GM12878 (cell line): ENCODE data around the gene ZNF800. TPM values are rescaled to one million over a fixed set of nuclear protein-coding genes. Genes with fewer than 3 reads are reported as not detected.

ENCODE experiments used
- ATAC-seq: fragments of 200-7000 bp; cut with Tn5 transposase; 3 replicates; pipeline ENCODE4 v1.9.1; 2020; ENCODE audit warnings: mild to moderate bottlenecking, moderate library complexity
- BruUV-seq: library from RNA; stranded (reverse); fragments of 400-500 nt; replicated peaks from 2 replicates; lab custom pipeline; 2021; lab: Mats Ljungman, UMichigan
- CTCF ChIA-PET: fragments of 300-600 bp; sonication (Branson Sonifier 250); formaldehyde crosslinking; extraction: SDS; loops from one replicate; lab custom pipeline; 2021; ENCODE audit warnings: inconsistent platforms; lab: Yijun Ruan, JAX
- POLR2A ChIA-PET: fragments of 350-600 bp; formaldehyde crosslinking; extraction: SDS; loops from one replicate; lab custom pipeline; 2021; ENCODE audit warnings: inconsistent platforms; lab: Charles Lee
- RAD21 ChIA-PET: fragments of 300-600 bp; sonication (Branson Sonifier 250); formaldehyde crosslinking; loops from one replicate; lab custom pipeline; 2023; ENCODE audit warnings: antibody characterized with exemption; ENCODE audit not compliant: unreplicated experiment; lab: Charles Lee
- SMC1A ChIA-PET: fragments of 300-600 bp; sonication (Branson Sonifier 250); formaldehyde crosslinking; loops from one replicate; lab custom pipeline; 2023; ENCODE audit not compliant: unreplicated experiment, uncharacterized antibody; lab: Charles Lee
- DNase-seq: peaks from one replicate; pipeline ENCODE4 v3.0.0-alpha.2; 2011; ENCODE audit warnings: low read depth, low spot score
- FAIRE-seq: peaks from 3 replicates; lab custom pipeline; 2011; peaks lifted over from hg19 to GRCh38; lab: Jason Lieb, UNC
- H2AFZ ChIP-seq: 2 replicates; pipeline ENCODE4 v1.6.0; 2011; ENCODE audit warnings: low read depth, low read length, control low read depth; ENCODE audit not compliant: control insufficient read depth
- H3K27ac ChIP-seq: 2 replicates; pipeline ENCODE4 v1.5.1; 2011; ENCODE audit warnings: control low read depth; ENCODE audit not compliant: control insufficient read depth, insufficient read depth
- H3K27me3 ChIP-seq, 2 experiments: replicated peaks in 1 of 2; 2 replicates each; pipeline versions ENCODE4 v1.6.0 to v1.6.1; 2011; ENCODE audit warnings: low read length in 1 of 2; ENCODE audit not compliant: control insufficient read depth in 2 of 2, insufficient read depth in 2 of 2
- H3K36me3 ChIP-seq, 2 experiments: 2 replicates each; pipeline ENCODE4 v1.5.1; 2011; ENCODE audit warnings: low read length in 1 of 2; ENCODE audit not compliant: control insufficient read depth in 2 of 2, insufficient read depth in 2 of 2
- H3K4me1 ChIP-seq: 2 replicates; pipeline ENCODE4 v1.6.1; 2011; ENCODE audit warnings: mild to moderate bottlenecking, low read length, moderate library complexity, mixed read lengths; ENCODE audit not compliant: control insufficient read depth, insufficient read depth
- H3K4me2 ChIP-seq: 2 replicates; pipeline ENCODE4 v1.6.0; 2011; ENCODE audit warnings: control low read depth; ENCODE audit not compliant: control insufficient read depth, insufficient read depth
- H3K4me3 ChIP-seq: fragments of 200-600 bp; sonication (generic); 2 replicates; pipeline ENCODE4 v1.5.1; 2016
- H3K79me2 ChIP-seq: 2 replicates; pipeline ENCODE4 v1.6.0; 2011; ENCODE audit warnings: low read length; ENCODE audit not compliant: control insufficient read depth, insufficient read depth
- H3K9ac ChIP-seq: 2 replicates; pipeline ENCODE4 v1.8.0; 2011; ENCODE audit warnings: low read length, control low read depth, mixed read lengths; ENCODE audit not compliant: control insufficient read depth, insufficient read depth
- H3K9me3 ChIP-seq: replicated peaks from 3 replicates; pipeline ENCODE4 v1.5.1; 2011; ENCODE audit warnings: mild to moderate bottlenecking, low read length; ENCODE audit not compliant: control insufficient read depth, insufficient read depth
- H4K20me1 ChIP-seq: 2 replicates; pipeline ENCODE4 v1.6.0; 2011; ENCODE audit not compliant: control insufficient read depth, insufficient read depth
- ASH2L ChIP-seq: fragments of 300-600, 200-600 bp; sonication (generic); IDR thresholded peaks from 2 replicates; pipeline ENCODE4 v1.6.1; 2017; ENCODE audit warnings: low read depth, mild to moderate bottlenecking, borderline replicate concordance
- ELK1 ChIP-seq: IDR thresholded peaks from 2 replicates; pipeline ENCODE4 v1.6.1; 2012; ENCODE audit warnings: low read depth, low read length, improper control_type of control experiment
- MAX ChIP-seq: IDR thresholded peaks from 2 replicates; pipeline ENCODE4 v1.6.1; 2012; ENCODE audit warnings: low read depth, low read length, improper control_type of control experiment
- MYC ChIP-seq: IDR thresholded peaks from 2 replicates; pipeline ENCODE4 v1.6.1; 2011; ENCODE audit warnings: mild to moderate bottlenecking, low read length, moderate library complexity, inconsistent platforms; ENCODE audit not compliant: insufficient read depth, insufficient replicate concordance, insufficient read length, severe bottlenecking
- POLR2AphosphoS2 ChIP-seq: IDR thresholded peaks from 2 replicates; pipeline ENCODE4 v1.6.1; 2011; ENCODE audit warnings: low read depth, mild to moderate bottlenecking, low read length, improper control_type of control experiment, moderate library complexity
- PRDM15 ChIP-seq: fragments of 450-650 bp; formaldehyde crosslinking; IDR thresholded peaks from 2 replicates; pipeline ENCODE4 v1.4.0; 2020; ENCODE audit warnings: mild to moderate bottlenecking, moderate library complexity
- RAD51 ChIP-seq: fragments of 450-650 bp; IDR thresholded peaks from 2 replicates; pipeline ENCODE4 v1.6.1; 2016; ENCODE audit warnings: moderate library complexity, mild to moderate bottlenecking, inconsistent platforms
- SPI1 ChIP-seq: IDR thresholded peaks from 2 replicates; pipeline ENCODE4 v1.6.1; 2011; ENCODE audit warnings: low read depth, mild to moderate bottlenecking, low read length, moderate library complexity, borderline replicate concordance; ENCODE audit not compliant: insufficient read depth
- SREBF2 ChIP-seq: IDR thresholded peaks from 2 replicates; pipeline ENCODE4 v1.6.1; 2012; ENCODE audit warnings: mild to moderate bottlenecking, low read length
- ZNF274 ChIP-seq: IDR thresholded peaks from one replicate; pipeline ENCODE4 v1.8.0; 2011; ENCODE audit not compliant: insufficient read length, insufficient read depth
- ZNF687 ChIP-seq: fragments of 450-650 bp; IDR thresholded peaks from 2 replicates; pipeline ENCODE4 v1.6.1; 2017; ENCODE audit warnings: mild to moderate bottlenecking, moderate library complexity
- WGBS: methylation state at CpG from one replicate; pipeline ENCODE4 v1.1.6; 2016; ENCODE audit warnings: low lambda C conversion rate; ENCODE audit not compliant: insufficient replicate concordance, insufficient coverage; ENCODE audit errors: missing lambda C conversion rate; 5-methylcytosine and 5-hydroxymethylcytosine counted together
- in situ Hi-C: fragments of 300-500 bp; cut with MboI; formaldehyde crosslinking; loops from 9 replicates; pipeline ENCODE4 v1.14.3; 2018; ENCODE audit warnings: mixed read lengths
- intact Hi-C: fragments of 100-400 bp; cut with micrococcal nuclease; formaldehyde crosslinking; loops from one replicate; pipeline ENCODE4 v1.14.2; 2022; ENCODE audit not compliant: unreplicated experiment
- polyA plus RNA-seq, 11 experiments: library from polyadenylated mRNA; depleted of rRNA in 4 of 11; unstranded in 6 of 11; stranded (reverse) in 5 of 11; fragments of >200 nt; fragmentation: Nextera tagmentation in 4 of 11; fragmentation: Illumina TruSeq in 1 of 11; extraction: Ambion mirVana in 4 of 11; extraction: Trizol in 1 of 11; gene quantifications; 1 replicate in 1 of 11; 2 replicates in 10 of 11; pipeline versions ENCODE4 v1.2.1 to v1.2.3, GENCODE V29; 2011 to 2016; ENCODE audit warnings: inconsistent platforms in 2 of 11, missing spikeins in 2 of 11, low read depth in 1 of 11
- total RNA-seq, 4 experiments: library from RNA; depleted of rRNA in 3 of 4; stranded (reverse); fragments of >200 nt in 3 of 4; fragmentation: Illumina TruSeq in 1 of 4; extraction: Trizol in 1 of 4; gene quantifications; 2 replicates each; pipeline versions ENCODE4 v1.2.1 to v1.2.3, GENCODE V29; 2013 to 2021

The ZNF800 gene
- total and polyA plus RNA-seq, 10 of the 15 experiments (the other 5 are each of a cell fraction or from before 2014, with no cell fraction given), result 6.8 to 33.9 (median 23.8) TPM

GRCh38 chr7:127375631-127376030, 16.9 kb downstream of the ZNF800 start:
- no peak overlapping the region for H3K27ac ChIP-seq
- in situ Hi-C loops, result no loop called here

More at GRCh38 chr7:127375631-127376030, 16.9 kb downstream of the ZNF800 start:
- H3K36me3 ChIP-seq, result peaks cover 2 to 23% of the 10 kb centered on the region in 2 experiments; a peak in 3 of 4 replicates
- WGBS, result 52% methylated on average over 1 of the region's 1 CpG
- BruUV-seq, result no TSS peak
- no peak overlapping the region for H2AFZ ChIP-seq
- H3K79me2 ChIP-seq, result peaks cover 26% of the 10 kb centered on the region
- TF ChIP-seq ASH2L (no peak), ZNF274 (no peak), ZNF687 (no peak), SPI1 (no peak), POLR2AphosphoS2 (no peak), SREBF2 (no peak), MAX (no peak), MYC (no peak), PRDM15 (CRISPR knock-in tag) (no peak), RAD51 (no peak), ELK1 (no peak)
- ChIA-PET RAD21 (no interaction called here), CTCF (interaction anchor here (1.4 to 1.6 kb wide), 2 partner anchors 27 to 72 kb away, joined by 4 to 5 read pairs; no protein-coding TSS in a partner anchor), POLR2A (no interaction called here), SMC1A (interaction anchor here (1.0 to 1.1 kb wide), 2 partner anchors 27 to 212 kb away, joined by 3 read pairs; no protein-coding TSS in a partner anchor)
- ATAC-seq (peak; percentile 39), DNase-seq (no peak), FAIRE-seq (no peak)
- no peaks in the 10 kb centered on the region for H3K27me3 ChIP-seq
- intact Hi-C loops, result no loop called here
- H3K9ac ChIP-seq, result no peak overlapping the region
- H3K4me2 ChIP-seq, result no peak overlapping the region
- no peaks in the 10 kb centered on the region for H3K4me1 ChIP-seq
- no peaks in the 10 kb centered on the region for H4K20me1 ChIP-seq
- no peak overlapping the region for H3K4me3 ChIP-seq
- no peaks in the 10 kb centered on the region for H3K9me3 ChIP-seq
